A549 (cell line): ENCODE measurements around the gene EFEMP2.

Experiments
- CEBPB ChIP-seq, 2 experiments: fragments of >200 bp in 1 of 2; sonication (Bioruptor Twin) in 1 of 2; formaldehyde crosslinking in 1 of 2; IDR thresholded peaks; 2 replicates each; pipeline ENCODE4 v1.6.1; 2012 to 2016
- CTCF ChIP-seq: fragments of >200 bp; sonication (Bioruptor Twin); formaldehyde crosslinking; IDR thresholded peaks from 3 replicates; pipeline ENCODE4 v1.5.1; 2016
- EP300 ChIP-seq, 2 experiments: fragments of >200 bp; sonication (Bioruptor Twin); formaldehyde crosslinking; IDR thresholded peaks; 2 replicates in 1 of 2; 3 replicates in 1 of 2; pipeline ENCODE4 v1.6.1; 2016 to 2017
- NPAS2 ChIP-seq: fragments of 250-450 bp; sonication (Bioruptor Pico); IDR thresholded peaks from 2 replicates; pipeline ENCODE4 v1.8.0; 2022; ENCODE audit warnings: mild to moderate bottlenecking, moderate library complexity, borderline replicate concordance
- RAD21 ChIP-seq, 2 experiments: fragments of >200 bp in 1 of 2; sonication (Bioruptor Twin) in 1 of 2; formaldehyde crosslinking in 1 of 2; IDR thresholded peaks in 1 of 2; conservative IDR thresholded peaks in 1 of 2; 2 replicates in 1 of 2; 3 replicates in 1 of 2; pipeline ENCODE4 v1.6.1; 2012 to 2018; ENCODE audit warnings: inconsistent platforms in 1 of 2
- RNF2 ChIP-seq: fragments of 200-600 bp; sonication (generic); IDR thresholded peaks from 2 replicates; pipeline ENCODE4 v1.6.1; 2016; ENCODE audit warnings: low read depth, mild to moderate bottlenecking, antibody characterized with exemption, moderate library complexity, borderline replicate concordance
- TF ChIP-seq, protein P1 (sequence below): IDR thresholded peaks from 2 replicates; pipeline ENCODE4 v1.6.1; 2012
- TF ChIP-seq, protein P2 (sequence below): IDR thresholded peaks from 2 replicates; pipeline ENCODE4 v1.6.1; 2012
- TF ChIP-seq, protein P3 (sequence below): fragments of >200 bp; sonication (Bioruptor Twin); formaldehyde crosslinking; IDR thresholded peaks from 3 replicates; pipeline ENCODE4 v1.6.1; 2016
- TF ChIP-seq, protein P4 (sequence below): fragments of 450-650 bp; IDR thresholded peaks from 2 replicates; pipeline ENCODE4 v1.6.1; 2014; ENCODE audit warnings: antibody characterized with exemption

DNA sequence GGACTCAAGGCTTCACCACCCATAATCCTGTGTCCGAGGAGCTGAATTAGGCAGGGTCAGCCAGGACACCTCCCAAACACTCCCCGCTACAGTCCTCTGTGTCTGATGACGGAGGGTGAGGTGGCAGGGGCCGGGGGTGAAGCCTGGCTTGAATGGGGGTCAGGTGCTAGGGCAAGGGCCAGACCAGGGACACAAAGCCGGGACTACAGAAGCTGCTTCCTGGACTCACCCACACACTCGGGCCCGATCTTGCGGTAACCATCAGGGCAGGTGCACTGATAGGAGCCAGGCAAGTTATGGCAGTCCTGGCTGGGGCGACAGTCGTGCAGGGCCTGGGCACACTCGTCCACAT is 2.3 kb downstream of the EFEMP2 start:
- TF ChIP-seq, protein P1, sequence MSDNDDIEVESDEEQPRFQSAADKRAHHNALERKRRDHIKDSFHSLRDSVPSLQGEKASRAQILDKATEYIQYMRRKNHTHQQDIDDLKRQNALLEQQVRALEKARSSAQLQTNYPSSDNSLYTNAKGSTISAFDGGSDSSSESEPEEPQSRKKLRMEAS, result no peak
- TF ChIP-seq RNF2 (no peak), CTCF (no peak), EP300 (IDR thresholded peaks at IDR 0.05) (no peak), NPAS2 (CRISPR knock-in tag) (no peak), CEBPB (IDR thresholded peaks at IDR 0.05) (no peak), RAD21 (conservative IDR thresholded peaks at IDR 0.05 in 1 of 2, IDR thresholded peaks at IDR 0.05 in 1 of 2) (no peak)
- TF ChIP-seq, protein P2, sequence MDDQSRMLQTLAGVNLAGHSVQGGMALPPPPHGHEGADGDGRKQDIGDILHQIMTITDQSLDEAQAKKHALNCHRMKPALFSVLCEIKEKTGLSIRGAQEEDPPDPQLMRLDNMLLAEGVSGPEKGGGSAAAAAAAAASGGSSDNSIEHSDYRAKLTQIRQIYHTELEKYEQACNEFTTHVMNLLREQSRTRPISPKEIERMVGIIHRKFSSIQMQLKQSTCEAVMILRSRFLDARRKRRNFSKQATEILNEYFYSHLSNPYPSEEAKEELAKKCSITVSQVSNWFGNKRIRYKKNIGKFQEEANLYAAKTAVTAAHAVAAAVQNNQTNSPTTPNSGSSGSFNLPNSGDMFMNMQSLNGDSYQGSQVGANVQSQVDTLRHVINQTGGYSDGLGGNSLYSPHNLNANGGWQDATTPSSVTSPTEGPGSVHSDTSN, result no peak
- TF ChIP-seq, protein P3, sequence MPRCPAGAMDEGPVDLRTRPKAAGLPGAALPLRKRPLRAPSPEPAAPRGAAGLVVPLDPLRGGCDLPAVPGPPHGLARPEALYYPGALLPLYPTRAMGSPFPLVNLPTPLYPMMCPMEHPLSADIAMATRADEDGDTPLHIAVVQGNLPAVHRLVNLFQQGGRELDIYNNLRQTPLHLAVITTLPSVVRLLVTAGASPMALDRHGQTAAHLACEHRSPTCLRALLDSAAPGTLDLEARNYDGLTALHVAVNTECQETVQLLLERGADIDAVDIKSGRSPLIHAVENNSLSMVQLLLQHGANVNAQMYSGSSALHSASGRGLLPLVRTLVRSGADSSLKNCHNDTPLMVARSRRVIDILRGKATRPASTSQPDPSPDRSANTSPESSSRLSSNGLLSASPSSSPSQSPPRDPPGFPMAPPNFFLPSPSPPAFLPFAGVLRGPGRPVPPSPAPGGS, result no peak
- TF ChIP-seq, protein P4, sequence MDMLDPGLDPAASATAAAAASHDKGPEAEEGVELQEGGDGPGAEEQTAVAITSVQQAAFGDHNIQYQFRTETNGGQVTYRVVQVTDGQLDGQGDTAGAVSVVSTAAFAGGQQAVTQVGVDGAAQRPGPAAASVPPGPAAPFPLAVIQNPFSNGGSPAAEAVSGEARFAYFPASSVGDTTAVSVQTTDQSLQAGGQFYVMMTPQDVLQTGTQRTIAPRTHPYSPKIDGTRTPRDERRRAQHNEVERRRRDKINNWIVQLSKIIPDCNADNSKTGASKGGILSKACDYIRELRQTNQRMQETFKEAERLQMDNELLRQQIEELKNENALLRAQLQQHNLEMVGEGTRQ, result no peak
